GM21515 (cell line): Measurements from ENCODE around the gene ZNF497.
"Not testable (repeated sequence)": the region's sequence is repeated elsewhere in the genome, so short reads cannot be mapped to it uniquely, and the experiment has no call there.

Source experiments
- ATAC-seq: cut with Tn5 transposase; IDR thresholded peaks from one replicate; pipeline ENCODE4 v1.9.1; 2021; ENCODE audit not compliant: unreplicated experiment

The ZNF497 gene

DNA sequence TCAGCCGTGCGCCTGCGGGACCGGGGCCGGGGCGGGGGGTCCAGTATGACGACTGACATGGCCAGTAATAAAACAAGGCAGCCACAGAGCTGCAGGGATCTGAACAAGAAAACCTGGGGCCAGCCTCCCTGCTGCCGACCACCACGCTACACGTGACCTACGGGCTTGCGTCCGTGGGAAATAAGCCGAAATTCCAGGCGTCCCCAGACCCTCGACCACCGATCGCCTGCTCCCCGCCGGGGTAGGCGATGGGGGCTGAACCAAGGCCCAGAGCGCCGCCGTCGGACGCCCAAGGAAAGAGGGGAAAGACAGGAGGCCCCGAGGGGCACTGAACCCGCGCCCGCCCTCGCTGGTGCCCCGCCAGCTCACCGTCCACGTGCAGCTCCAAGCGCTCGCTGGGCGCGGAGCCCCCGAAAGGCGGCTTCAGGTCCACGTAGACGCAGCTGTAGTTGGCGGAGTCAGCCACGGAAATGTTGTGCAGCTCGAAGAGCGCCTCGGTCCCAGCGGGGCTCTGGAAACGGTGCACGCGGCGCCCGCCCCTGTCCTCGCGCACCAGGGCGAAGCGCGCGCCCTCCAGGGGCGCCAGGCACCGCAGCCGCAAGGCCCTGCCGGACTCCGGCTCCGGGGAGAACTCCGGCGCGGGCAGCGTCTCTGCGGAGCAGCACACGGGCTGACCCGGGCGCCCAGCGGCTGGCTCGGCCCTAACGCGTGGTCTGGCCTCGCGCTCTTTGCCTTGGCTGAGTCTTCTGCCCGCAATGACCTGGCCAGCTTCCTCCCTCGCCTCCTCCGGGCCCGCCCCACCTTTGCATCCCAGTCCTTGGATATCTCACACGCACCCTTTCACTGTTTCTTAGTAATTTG lies 12.3 kb downstream of the ZNF497 start:
- ATAC-seq, result no peak

GRCh38 chr19:58349590-58349989 lies 13.0 kb downstream of the ZNF497 start:
- no peak for ATAC-seq

- ATAC-seq, result not testable (repeated sequence)
These were observed 14.5 kb downstream of the ZNF497 start for GRCh38 chr19:58348080-58348479.

- peak; percentile 75 for ATAC-seq
These were observed 15.3 kb downstream of the ZNF497 start for GRCh38 chr19:58346961-58347929.

- ATAC-seq, result no peak
These were observed 17.0 kb downstream of the ZNF497 start for GRCh38 chr19:58345558-58345957.

- ATAC-seq, result no peak
These were observed 23.6 kb downstream of the ZNF497 start for GRCh38 chr19:58338825-58339558.

- ATAC-seq, result no peak
These were observed 24.2 kb downstream of the ZNF497 start for GRCh38 chr19:58338336-58338735.

DNA sequence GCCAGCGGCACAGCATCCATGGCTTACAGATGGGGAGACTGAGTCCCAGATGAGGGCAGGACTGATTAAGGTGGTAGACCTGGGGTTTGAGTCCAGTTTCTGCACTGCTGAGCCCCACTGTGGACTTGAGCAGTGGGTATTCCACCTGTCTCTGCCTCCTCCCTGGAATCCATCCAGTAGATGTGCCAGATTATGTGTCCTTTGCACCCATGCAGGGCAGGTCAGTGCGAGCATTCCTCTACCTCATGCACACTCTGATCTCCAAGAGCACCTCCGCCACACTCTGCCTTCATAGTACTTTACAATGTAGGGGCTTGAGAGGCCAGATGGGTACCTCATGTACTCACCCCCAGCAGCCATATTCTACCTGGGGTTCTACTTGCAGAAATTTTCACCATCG lies 25.7 kb downstream of the ZNF497 start:
- no peak for ATAC-seq

GRCh38 chr19:58336216-58336615 lies 26.3 kb downstream of the ZNF497 start:
- ATAC-seq, result no peak

- no peak for ATAC-seq
These were observed 26.9 kb downstream of the ZNF497 start for GRCh38 chr19:58335630-58336029.

GRCh38 chr19:58334691-58335249 lies 27.8 kb downstream of the ZNF497 start:
- ATAC-seq, result no peak

DNA sequence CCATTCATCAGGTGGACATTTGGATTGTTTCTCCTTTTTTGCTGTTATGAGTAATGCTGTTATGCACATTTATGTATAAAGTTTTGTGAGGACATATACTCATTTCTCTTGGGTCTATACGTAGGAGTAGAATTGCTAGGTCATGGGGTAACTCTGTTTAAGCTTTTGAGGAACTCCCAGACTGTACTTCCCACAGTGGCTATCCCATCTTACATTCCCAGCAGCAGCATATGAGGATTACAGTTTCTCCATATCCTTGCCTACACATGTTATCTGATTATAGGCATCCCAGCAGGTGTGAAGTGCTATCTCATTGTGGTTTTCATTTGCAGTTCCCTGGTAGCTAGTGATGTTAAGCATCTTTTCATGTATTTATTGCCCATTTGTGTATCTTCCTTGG lies 29.9 kb downstream of the ZNF497 start:
- ATAC-seq, result no peak

GRCh38 chr19:58330458-58330857 lies 32.1 kb downstream of the ZNF497 start:
- no peak for ATAC-seq

DNA sequence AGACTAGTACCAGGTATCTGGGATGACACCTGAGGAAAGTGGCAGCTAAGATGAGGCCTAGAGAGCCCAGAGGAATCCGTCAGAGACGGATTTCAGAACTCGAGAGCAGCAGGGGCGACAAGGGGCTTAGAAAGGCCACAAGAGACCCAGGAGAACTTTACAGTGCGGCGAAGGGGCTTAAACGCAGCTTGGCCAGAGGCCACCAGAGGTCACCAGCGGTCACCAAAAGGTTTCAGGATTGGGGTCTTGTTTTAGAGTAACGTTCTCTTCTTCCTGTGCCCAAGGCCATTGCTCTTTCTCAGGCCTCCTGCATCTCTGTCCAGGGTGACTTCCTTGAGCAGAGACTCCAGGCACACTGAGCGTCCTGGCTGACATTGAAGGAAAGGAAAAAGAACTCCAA lies 33.6 kb downstream of the ZNF497 start:
- no peak for ATAC-seq

DNA sequence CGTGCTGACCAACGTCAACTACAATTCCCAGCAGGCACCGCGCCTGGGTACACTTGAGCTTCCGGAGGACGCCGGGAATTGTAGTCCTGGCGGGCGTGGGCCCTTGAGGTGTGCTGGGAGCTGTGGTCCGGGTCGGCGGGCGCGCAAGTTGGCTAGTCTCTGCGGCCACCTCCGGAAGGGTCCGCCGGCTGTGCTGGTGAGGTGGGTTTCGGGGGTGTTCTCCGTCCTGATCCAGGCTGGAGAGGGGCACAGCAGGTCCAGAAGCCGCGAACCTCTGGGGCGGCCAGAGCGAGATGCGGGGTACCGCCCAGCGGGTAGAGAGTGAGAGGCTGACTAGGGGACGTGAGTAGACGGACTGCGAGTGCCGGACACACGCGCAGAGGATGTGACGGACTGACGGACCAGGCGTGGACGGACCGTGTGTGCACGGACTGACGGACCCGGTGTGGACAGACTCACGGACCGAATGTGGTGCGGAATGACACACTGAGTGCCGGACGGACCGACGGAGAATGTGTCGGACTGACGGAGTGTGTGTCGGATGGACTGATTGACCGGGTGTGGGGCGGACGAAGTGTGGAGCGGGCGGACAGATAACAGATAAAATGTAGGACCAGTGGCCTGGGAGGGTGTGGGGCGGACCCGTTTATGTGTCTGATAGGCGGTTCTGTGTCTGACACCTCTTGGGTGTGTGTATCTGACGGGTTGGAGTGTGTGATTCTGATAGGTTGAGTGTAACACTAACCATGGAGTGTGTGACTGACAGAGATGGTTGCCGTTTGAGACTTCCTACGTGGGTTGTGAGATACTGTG lies 35.4 kb downstream of the ZNF497 start, which contains the start of gene ZSCAN22:
Gene ZSCAN22 (plus strand): TSS at position 81 of the 813 bp plus-strand sequence. CDS start 7,809 bp downstream, outside the sequence.
- ATAC-seq, result peak; percentile 83

GRCh38 chr19:58326501-58326913 lies 36.0 kb downstream of the ZNF497 start:
- no peak for ATAC-seq

DNA sequence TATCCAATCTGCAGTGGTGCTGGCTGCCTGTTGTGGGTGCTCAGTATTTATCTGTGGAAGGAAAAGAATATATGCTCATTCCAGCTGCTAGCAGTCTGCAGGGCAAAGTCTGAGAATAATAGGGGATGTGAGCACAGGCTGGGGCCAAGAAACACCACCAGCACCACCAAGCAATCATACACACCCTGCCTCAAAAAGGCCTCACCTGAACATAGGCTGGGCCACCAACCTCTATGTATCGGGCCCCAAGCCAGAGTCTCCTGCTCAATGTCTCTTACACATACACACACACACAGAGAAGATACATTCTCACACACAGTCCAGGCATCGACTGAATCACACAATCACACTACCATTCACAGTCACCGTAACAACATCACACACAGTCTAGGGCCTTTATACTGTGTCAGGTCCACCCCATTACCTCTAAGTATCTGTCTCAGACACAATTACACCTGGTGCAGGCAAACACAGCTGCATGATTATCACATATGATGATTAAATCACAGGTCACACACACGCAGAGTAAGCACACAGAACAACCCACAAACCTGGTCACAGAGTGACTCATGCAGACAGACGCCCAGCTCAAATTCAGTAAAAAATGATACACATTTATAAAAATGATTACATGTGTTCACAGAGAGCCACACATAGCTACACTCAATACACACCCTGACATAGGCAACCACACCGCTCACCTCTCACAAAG lies 37.1 kb downstream of the ZNF497 start:
- ATAC-seq, result no peak

- ATAC-seq, result no peak
These were observed 43.3 kb downstream of the ZNF497 start for GRCh38 chr19:58319241-58319640.

DNA sequence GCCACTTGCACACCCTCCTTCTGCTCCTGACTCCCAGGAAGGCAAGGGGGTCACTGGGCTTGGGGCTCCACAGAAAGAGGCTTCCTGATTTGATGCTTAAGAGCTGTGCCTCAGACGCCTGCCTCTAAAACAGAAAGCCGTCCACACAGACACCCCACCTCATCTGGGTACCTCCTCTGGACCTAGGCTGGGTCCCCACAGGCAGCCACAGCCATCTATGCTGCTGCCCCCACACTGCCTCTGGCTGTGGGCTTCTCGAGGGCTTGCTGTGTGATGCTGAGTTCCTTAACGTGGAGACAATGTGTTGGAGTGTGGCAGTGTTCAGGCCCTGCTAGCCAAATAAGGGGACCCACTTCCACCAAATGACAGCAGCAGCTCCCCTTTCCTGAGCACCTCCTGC lies 44.3 kb downstream of the ZNF497 start:
- ATAC-seq, result no peak
